ENCODE results near the gene SDF2L1. TPM values are rescaled to one million over a fixed set of nuclear protein-coding genes. Genes with fewer than 3 reads are reported as not detected.

The SDF2L1 gene
- total RNA-seq, 1 donor from 2014 or later = 37.4 TPM

GRCh38 chr22:21629255-21630149, 12.6 kb upstream of the SDF2L1 start, which contains the start of gene YDJC:
TSS of gene YDJC (minus strand) at chr22:21630022. CDS start at chr22:21630014, 8 bp downstream.
- intact Hi-C loops (cut with DNase I) = loop anchor here (1.0 to 5.0 kb wide), 3 partner anchors 13 to 61 kb away; partner anchors contain the start of gene SDF2L1
- Histone ChIP-seq H3K4me3 (peak within 1 kb of the TSS; percentile 88 to 89), H3K27ac (peak within 1 kb of the TSS; percentile 77 to 87), H3K36me3 (peaks cover 0 to 5% of the 10 kb centered on the region in 2 donors), H3K9me3 (no peaks in the 10 kb centered on the region), H3K27me3 (no peaks in the 10 kb centered on the region), H3K4me1 (peaks cover 6 to 16% of the 10 kb centered on the region in 2 donors)
- peak; percentile 73 to 96 for DNase-seq (ENCODE audit: low spot score in 2 of 2)
- TF ChIP-seq CTCF (IDR thresholded peaks at IDR 0.05) = peak in 2 of 3 experiments; percentile 34 to 46

- Histone ChIP-seq H3K36me3 (peaks cover 0 to 5% of the 10 kb centered on the region in 2 donors), H3K9me3 (no peaks in the 10 kb centered on the region), H3K27ac (no peak overlapping the region), H3K4me1 (peaks cover 6 to 8% of the 10 kb centered on the region in 2 donors), H3K27me3 (no peaks in the 10 kb centered on the region), H3K4me3 (no peak overlapping the region)
- intact Hi-C loops (cut with DNase I) = no loop called here
- no peak for TF ChIP-seq CTCF (IDR thresholded peaks at IDR 0.05)
- no peak for DNase-seq (ENCODE audit: low spot score in 2 of 2)
Observed at GRCh38 chr22:21631025-21631424, 11.1 kb upstream of the SDF2L1 start.

- TF ChIP-seq CTCF (IDR thresholded peaks at IDR 0.05) = no peak
- no peak within 1 kb of the TSS for H3K4me3 ChIP-seq
- no peak within 1 kb of the TSS for H3K27ac ChIP-seq
- H3K36me3 ChIP-seq = peaks cover 0 to 5% of the 10 kb centered on the region in 2 donors
- H3K27me3 ChIP-seq = no peaks in the 10 kb centered on the region
- no peak for DNase-seq (ENCODE audit: low spot score in 2 of 2)
- intact Hi-C loops (cut with DNase I) = no loop called here
- H3K9me3 ChIP-seq = no peaks in the 10 kb centered on the region
- H3K4me1 ChIP-seq = peaks cover 6 to 8% of the 10 kb centered on the region in 2 donors
Observed at GRCh38 chr22:21632237-21632895, 9.7 kb upstream of the SDF2L1 start, which contains the start of gene CCDC116. TSS of gene CCDC116 (plus strand) at chr22:21632760. CDS start at chr22:21633182, 422 bp downstream.

GRCh38 chr22:21632931-21633330, 9.2 kb upstream of the SDF2L1 start:
- H3K4me3 ChIP-seq = no peak overlapping the region
- H3K4me1 ChIP-seq = peaks cover 6 to 8% of the 10 kb centered on the region in 2 donors
- no peak for DNase-seq (ENCODE audit: low spot score in 2 of 2)
- H3K27me3 ChIP-seq = no peaks in the 10 kb centered on the region
- no peak for TF ChIP-seq CTCF (IDR thresholded peaks at IDR 0.05)
- H3K27ac ChIP-seq = no peak overlapping the region
- no peaks in the 10 kb centered on the region for H3K9me3 ChIP-seq
- H3K36me3 ChIP-seq = peaks cover 0 to 5% of the 10 kb centered on the region in 2 donors
- intact Hi-C loops (cut with DNase I) = no loop called here

GRCh38 chr22:21633481-21633880, 8.6 kb upstream of the SDF2L1 start:
- Histone ChIP-seq H3K4me3 (no peak overlapping the region), H3K9me3 (no peaks in the 10 kb centered on the region), H3K27ac (no peak overlapping the region), H3K4me1 (peaks cover 6 to 7% of the 10 kb centered on the region in 2 donors), H3K36me3 (peaks cover 0 to under 1% of the 10 kb centered on the region in 2 donors), H3K27me3 (no peaks in the 10 kb centered on the region)
- intact Hi-C loops (cut with DNase I) = no loop called here
- TF ChIP-seq CTCF (IDR thresholded peaks at IDR 0.05) = no peak
- no peak for DNase-seq (ENCODE audit: low spot score in 2 of 2)

Data from ascending aorta (tissue), 2 donors.